Keratinocyte (primary cell): ENCODE results near the gene BAG3.

Experiments used
- EZH2 ChIP-seq: IDR thresholded peaks from one replicate; pipeline ENCODE4 v1.6.1; 2012; ENCODE audit warnings: inconsistent platforms, mild to moderate bottlenecking, low read length, moderate library complexity
- TF ChIP-seq, protein P1 (sequence below), 3 experiments: IDR thresholded peaks in 1 of 3; conservative IDR thresholded peaks in 1 of 3; optimal IDR thresholded peaks in 1 of 3; 2 replicates in 2 of 3; 3 replicates in 1 of 3; pipeline versions ENCODE3 to v1.5.1; 2011; ENCODE audit warnings: low read length in 3 of 3, mild to moderate bottlenecking in 3 of 3, moderate library complexity in 2 of 3, control low read depth in 1 of 3, inconsistent platforms in 1 of 3; ENCODE audit not compliant: insufficient read depth in 2 of 3; ENCODE audit errors: extremely low read depth in 1 of 3

DNA sequence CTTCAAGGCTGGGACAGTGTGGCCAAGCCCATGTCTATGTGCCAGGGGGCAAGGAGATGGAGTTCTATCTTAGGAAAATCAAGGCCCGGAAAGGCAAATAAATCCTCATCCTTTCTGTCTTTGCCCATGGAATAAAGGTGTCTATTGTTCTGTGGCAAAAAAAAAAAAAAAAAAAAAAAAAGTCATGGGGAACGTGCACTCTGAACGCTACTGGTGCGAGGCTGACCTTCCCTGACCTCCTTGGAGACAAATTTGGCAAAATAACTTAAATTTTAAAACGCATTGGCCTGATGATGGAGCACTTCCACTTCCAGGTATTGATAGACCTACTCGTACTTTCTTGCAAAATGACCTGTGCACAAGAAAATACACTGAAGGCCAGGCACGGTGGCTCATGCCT, 12.2 kb upstream of the BAG3 start:
- TF ChIP-seq, protein P1, sequence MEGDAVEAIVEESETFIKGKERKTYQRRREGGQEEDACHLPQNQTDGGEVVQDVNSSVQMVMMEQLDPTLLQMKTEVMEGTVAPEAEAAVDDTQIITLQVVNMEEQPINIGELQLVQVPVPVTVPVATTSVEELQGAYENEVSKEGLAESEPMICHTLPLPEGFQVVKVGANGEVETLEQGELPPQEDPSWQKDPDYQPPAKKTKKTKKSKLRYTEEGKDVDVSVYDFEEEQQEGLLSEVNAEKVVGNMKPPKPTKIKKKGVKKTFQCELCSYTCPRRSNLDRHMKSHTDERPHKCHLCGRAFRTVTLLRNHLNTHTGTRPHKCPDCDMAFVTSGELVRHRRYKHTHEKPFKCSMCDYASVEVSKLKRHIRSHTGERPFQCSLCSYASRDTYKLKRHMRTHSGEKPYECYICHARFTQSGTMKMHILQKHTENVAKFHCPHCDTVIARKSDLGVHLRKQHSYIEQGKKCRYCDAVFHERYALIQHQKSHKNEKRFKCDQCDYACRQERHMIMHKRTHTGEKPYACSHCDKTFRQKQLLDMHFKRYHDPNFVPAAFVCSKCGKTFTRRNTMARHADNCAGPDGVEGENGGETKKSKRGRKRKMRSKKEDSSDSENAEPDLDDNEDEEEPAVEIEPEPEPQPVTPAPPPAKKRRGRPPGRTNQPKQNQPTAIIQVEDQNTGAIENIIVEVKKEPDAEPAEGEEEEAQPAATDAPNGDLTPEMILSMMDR (optimal IDR thresholded peaks at IDR 0.05 in 1 of 3, IDR thresholded peaks at IDR 0.05 in 1 of 3, conservative IDR thresholded peaks at IDR 0.05 in 1 of 3; ENCODE audit: extremely low read depth in 1 of 3, insufficient read depth in 2 of 3, low read length in 3 of 3): no peak
- TF ChIP-seq EZH2: no peak
